GM21717 (cell line): ENCODE measurements around the gene TM2D1.
"Not testable (repeated sequence)": the region's sequence is repeated elsewhere in the genome, so short reads cannot be mapped to it uniquely, and the experiment has no call there.

Source experiments
- ATAC-seq: cut with Tn5 transposase; IDR thresholded peaks from one replicate; pipeline ENCODE4 v1.9.1; 2021; ENCODE audit warnings: mild to moderate bottlenecking, moderate library complexity; ENCODE audit not compliant: unreplicated experiment

TM2D1 gene

GRCh38 chr1:61724813-61725694 is at the start of gene TM2D1:
TM2D1 (minus strand) TSS chr1:61725141; CDS start chr1:61725120, 21 bp downstream.
- peak; percentile 100 for ATAC-seq

GRCh38 chr1:61770131-61770530 is 45.2 kb upstream of the TM2D1 start:
- ATAC-seq, result no peak

- no peak for ATAC-seq
These were observed 33.0 kb upstream of the TM2D1 start for GRCh38 chr1:61757950-61758349.

GRCh38 chr1:61756773-61757172 is 31.8 kb upstream of the TM2D1 start:
- ATAC-seq, result no peak

GRCh38 chr1:61754545-61754944 is 29.6 kb upstream of the TM2D1 start:
- ATAC-seq, result no peak

- ATAC-seq, result no peak
These were observed 29.1 kb upstream of the TM2D1 start for GRCh38 chr1:61753998-61754508.

GRCh38 chr1:61752921-61753389 is 28.0 kb upstream of the TM2D1 start:
- ATAC-seq, result no peak

- no peak for ATAC-seq
These were observed 24.6 kb upstream of the TM2D1 start for GRCh38 chr1:61749574-61749973.

GRCh38 chr1:61748566-61748965 is 23.6 kb upstream of the TM2D1 start:
- no peak for ATAC-seq

- ATAC-seq, result no peak
These were observed 21.9 kb upstream of the TM2D1 start for GRCh38 chr1:61746813-61747212.

- no peak for ATAC-seq
These were observed 19.0 kb upstream of the TM2D1 start for GRCh38 chr1:61743716-61744580.

GRCh38 chr1:61743431-61743705 is 18.4 kb upstream of the TM2D1 start:
- ATAC-seq, result no peak

- peak; percentile 75 for ATAC-seq
These were observed 17.9 kb upstream of the TM2D1 start for GRCh38 chr1:61742620-61743430.

- ATAC-seq, result peak; percentile 87
These were observed 17.0 kb upstream of the TM2D1 start, which contains the start of gene PATJ for GRCh38 chr1:61741711-61742619. PATJ (plus strand) TSS chr1:61742480; CDS start chr1:61762893, 20,413 bp downstream.

- no peak for ATAC-seq
These were observed 16.1 kb upstream of the TM2D1 start for GRCh38 chr1:61740751-61741700.

- ATAC-seq, result no peak
These were observed 7.8 kb upstream of the TM2D1 start for GRCh38 chr1:61732726-61733125.

GRCh38 chr1:61730679-61731078 is 5.7 kb upstream of the TM2D1 start:
- ATAC-seq, result not testable (repeated sequence)

- no peak for ATAC-seq
These were observed 2.6 kb upstream of the TM2D1 start for GRCh38 chr1:61727544-61727943.

GRCh38 chr1:61724506-61724812 is 482 bp downstream of the TM2D1 start:
- ATAC-seq, result no peak
